GM23248 (cell line): ENCODE data around the gene PPDPF. TPM values are rescaled to one million over a fixed set of nuclear protein-coding genes. Genes with fewer than 3 reads are reported as not detected.

Experiments used
- DNase-seq: peaks from one replicate; pipeline ENCODE4 v3.0.0-alpha.2; 2015
- H2AFZ ChIP-seq: fragments of 200-600 bp; sonication (generic); 2 replicates; pipeline ENCODE4 v1.6.1; 2016; ENCODE audit warnings: antibody characterized with exemption
- H3F3A ChIP-seq: fragments of 200-600 bp; sonication (generic); 2 replicates; pipeline ENCODE4 v1.6.1; 2016; ENCODE audit warnings: mild to moderate bottlenecking, antibody characterized with exemption, mixed run types; ENCODE audit not compliant: insufficient read depth
- H3K27ac ChIP-seq: fragments of 200-600 bp; sonication (generic); 2 replicates; pipeline ENCODE4 v1.5.1; 2016; ENCODE audit warnings: mild to moderate bottlenecking
- H3K27me3 ChIP-seq: fragments of 200-600 bp; sonication (generic); replicated peaks from 2 replicates; pipeline ENCODE4 v1.6.1; 2016; ENCODE audit warnings: mild to moderate bottlenecking; ENCODE audit not compliant: insufficient read depth
- H3K36me3 ChIP-seq: fragments of 200-600 bp; sonication (generic); 2 replicates; pipeline ENCODE4 v1.6.1; 2016; ENCODE audit warnings: low read depth, mild to moderate bottlenecking
- H3K4me1 ChIP-seq: fragments of 200-600 bp; sonication (generic); 2 replicates; pipeline ENCODE4 v1.6.1; 2016; ENCODE audit warnings: mild to moderate bottlenecking; ENCODE audit not compliant: insufficient read depth
- H3K4me2 ChIP-seq: fragments of 200-600 bp; sonication (generic); one replicate; pipeline ENCODE4 v1.6.1; 2016; ENCODE audit warnings: mild to moderate bottlenecking; ENCODE audit not compliant: unreplicated experiment
- H3K4me3 ChIP-seq: fragments of 200-600 bp; sonication (generic); 2 replicates; pipeline ENCODE4 v1.5.1; 2016; ENCODE audit warnings: mild to moderate bottlenecking
- H3K79me2 ChIP-seq: fragments of 200-600 bp; sonication (generic); 2 replicates; pipeline ENCODE4 v1.6.1; 2016; ENCODE audit warnings: mild to moderate bottlenecking; ENCODE audit not compliant: insufficient read depth
- H3K9ac ChIP-seq: fragments of 200-600 bp; sonication (generic); 2 replicates; pipeline ENCODE4 v1.6.1; 2016; ENCODE audit warnings: mild to moderate bottlenecking
- H3K9me2 ChIP-seq: fragments of 200-600 bp; sonication (generic); 2 replicates; pipeline ENCODE4 v1.6.1; 2016; ENCODE audit warnings: mixed run types, mild to moderate bottlenecking, moderate library complexity; ENCODE audit not compliant: insufficient read depth
- H3K9me3 ChIP-seq: fragments of 200-600 bp; sonication (generic); one replicate; pipeline ENCODE4 v1.6.1; 2017; ENCODE audit warnings: low read depth
- H4K20me1 ChIP-seq: fragments of 200-600 bp; sonication (generic); 2 replicates; pipeline ENCODE4 v1.6.0; 2016; ENCODE audit not compliant: insufficient read depth
- EZH2 ChIP-seq: fragments of 200-600 bp; sonication (generic); IDR thresholded peaks from 2 replicates; pipeline ENCODE4 v1.6.1; 2018; ENCODE audit warnings: antibody characterized with exemption, mild to moderate bottlenecking; ENCODE audit not compliant: insufficient read depth, poor library complexity, severe bottlenecking
- EZH2phosphoT487 ChIP-seq: fragments of 200-600 bp; sonication (generic); IDR thresholded peaks from 2 replicates; pipeline ENCODE4 v1.6.1; 2018; ENCODE audit warnings: antibody characterized with exemption, moderate library complexity, mild to moderate bottlenecking, low read depth; ENCODE audit not compliant: insufficient read depth
- WGBS, 2 experiments: methylation state at CpG; one replicate each; pipeline ENCODE4 v1.1.6; 2015 to 2017; ENCODE audit warnings: low lambda C conversion rate in 2 of 2, low coverage in 1 of 2; ENCODE audit errors: missing lambda C conversion rate in 2 of 2; 5-methylcytosine and 5-hydroxymethylcytosine counted together
- in situ Hi-C: fragments of 300-500 bp; cut with MboI; formaldehyde crosslinking; loops from 2 replicates; pipeline ENCODE4 v1.15.0; 2020
- polyA plus RNA-seq: library from polyadenylated mRNA; unstranded; fragments of >200 nt; fragmentation: Nextera tagmentation; extraction: Ambion mirVana; gene quantifications from 2 replicates; pipeline ENCODE4 v1.2.1, GENCODE V29; 2016
- total RNA-seq: library from RNA; depleted of rRNA; stranded (reverse); fragments of >200 nt; shearing (Covaris generic); gene quantifications from 2 replicates; pipeline ENCODE4 v1.2.3, GENCODE V29; 2014

Gene PPDPF
- total and polyA plus RNA-seq, 2 experiments from 2014 or later: 170 to 236 TPM

GRCh38 chr20:63482021-63482587, 38.5 kb upstream of the PPDPF start:
- H3K36me3 ChIP-seq: no peaks in the 10 kb centered on the region
- in situ Hi-C loops: no loop called here

GRCh38 chr20:63483834-63484233, 36.7 kb upstream of the PPDPF start:
- Histone ChIP-seq H3K9ac (no peak overlapping the region), H2AFZ (no peak overlapping the region), H3K27ac (no peak overlapping the region), H3K36me3 (no peaks in the 10 kb centered on the region), H3K9me2 (no peaks in the 10 kb centered on the region), H3K27me3 (peaks cover 16% of the 10 kb centered on the region), H3K4me1 (no peaks in the 10 kb centered on the region), H3K4me3 (no peak overlapping the region), H3K9me3 (no peaks in the 10 kb centered on the region), H3K4me2 (no peak overlapping the region), H3K79me2 (no peaks in the 10 kb centered on the region), H3F3A (no peaks in the 10 kb centered on the region), H4K20me1 (no peaks in the 10 kb centered on the region)
- no peak for DNase-seq
- 60 to 74% methylated on average over 5 to 11 of the region's 12 CpGs for WGBS, 2 experiments
- TF ChIP-seq EZH2phosphoT487: no peak
- in situ Hi-C loops: no loop called here

More at GRCh38 chr20:63482021-63482587, 38.5 kb upstream of the PPDPF start:
- H3K4me1 ChIP-seq: no peaks in the 10 kb centered on the region
- TF ChIP-seq EZH2 (no peak), EZH2phosphoT487 (no peak)
- no peaks in the 10 kb centered on the region for H3K9me2 ChIP-seq
- H3K27ac ChIP-seq: no peak overlapping the region
- 9 to 20% methylated on average over 9 to 11 of the region's 11 CpGs for WGBS, 2 experiments
- no peak overlapping the region for H3K4me2 ChIP-seq
- H3F3A ChIP-seq: no peaks in the 10 kb centered on the region
- H3K79me2 ChIP-seq: no peaks in the 10 kb centered on the region
- H3K27me3 ChIP-seq: peaks cover 13% of the 10 kb centered on the region; the same call in 1 of the 2 replicates
- no peak for DNase-seq
- no peak overlapping the region for H3K4me3 ChIP-seq
- no peaks in the 10 kb centered on the region for H4K20me1 ChIP-seq
- no peaks in the 10 kb centered on the region for H3K9me3 ChIP-seq
- no peak overlapping the region for H2AFZ ChIP-seq
- no peak overlapping the region for H3K9ac ChIP-seq

- 40 to 54% methylated on average over 15 to 17 of the region's 17 CpGs for WGBS, 2 experiments
- H3K4me2 ChIP-seq: no peak overlapping the region
- H3K9ac ChIP-seq: no peak overlapping the region
- H3K9me2 ChIP-seq: no peaks in the 10 kb centered on the region
- H3K79me2 ChIP-seq: no peaks in the 10 kb centered on the region
- H3K36me3 ChIP-seq: no peaks in the 10 kb centered on the region
- DNase-seq: no peak
- H3K27me3 ChIP-seq: peaks cover 20% of the 10 kb centered on the region
- H3K4me1 ChIP-seq: no peaks in the 10 kb centered on the region
- H3K9me3 ChIP-seq: no peaks in the 10 kb centered on the region
- H3K27ac ChIP-seq: no peak overlapping the region
- no peaks in the 10 kb centered on the region for H3F3A ChIP-seq
- no peaks in the 10 kb centered on the region for H4K20me1 ChIP-seq
- TF ChIP-seq EZH2 (no peak), EZH2phosphoT487 (no peak)
- no peak overlapping the region for H3K4me3 ChIP-seq
- no peak overlapping the region for H2AFZ ChIP-seq
- in situ Hi-C loops: no loop called here
Observed at GRCh38 chr20:63484236-63484635, 36.3 kb upstream of the PPDPF start.

- Histone ChIP-seq H3K9me3 (no peaks in the 10 kb centered on the region), H3K27me3 (peaks cover 24% of the 10 kb centered on the region), H3K27ac (no peak overlapping the region), H3K4me3 (no peak overlapping the region), H3K4me1 (no peaks in the 10 kb centered on the region), H3K4me2 (no peak overlapping the region), H4K20me1 (no peaks in the 10 kb centered on the region), H3K9ac (no peak overlapping the region), H3K36me3 (no peaks in the 10 kb centered on the region), H2AFZ (no peak overlapping the region), H3F3A (no peaks in the 10 kb centered on the region), H3K9me2 (no peaks in the 10 kb centered on the region), H3K79me2 (no peaks in the 10 kb centered on the region)
- no peak for DNase-seq
- in situ Hi-C loops: no loop called here
- TF ChIP-seq EZH2phosphoT487: no peak
- no peak for TF ChIP-seq EZH2
- 20 to 29% methylated on average over 15 to 18 of the region's 18 CpGs for WGBS, 2 experiments
Observed at GRCh38 chr20:63484651-63485403, 35.7 kb upstream of the PPDPF start.
